Measurements from ENCODE around the gene PHLPP1.

PHLPP1 gene

GRCh38 chr18:62713651-62714247, 1.6 kb upstream of the PHLPP1 start:
- Histone ChIP-seq H2BK12ac (ENCODE audit: low read length in 2 of 2) (no peak overlapping the region), H2BK15ac (ENCODE audit: low read depth, poor library complexity, severe bottlenecking) (no peak overlapping the region)
- WGBS: 95% methylated on average over 10 of the region's 17 CpGs

GRCh38 chr18:62714671-62715435, 488 bp upstream of the PHLPP1 start:
- no peaks in the 10 kb centered on the region for H3K36me3 ChIP-seq (ENCODE audit: control insufficient read depth in 1 of 2, insufficient read depth in 2 of 2, low read depth in 1 of 2, low read length in 2 of 2)
- H3K4me2 ChIP-seq (ENCODE audit: low read length, poor library complexity, severe bottlenecking): peak overlapping the region; percentile 54
- H2BK12ac ChIP-seq (ENCODE audit: low read length in 2 of 2): peak overlapping the region in 1 of 2 experiments; percentile 26
- H3K23ac ChIP-seq (ENCODE audit: low read length in 2 of 2): peak overlapping the region in 1 of 2 experiments; percentile 15
- 2% methylated on average over 47 of the region's 50 CpGs for WGBS
- H2BK15ac ChIP-seq (ENCODE audit: low read depth, poor library complexity, severe bottlenecking): no peak overlapping the region
- no peak overlapping the region for H3K27ac ChIP-seq (ENCODE audit: low read length, poor library complexity, severe bottlenecking)
- H3K4me3 ChIP-seq (ENCODE audit: insufficient read depth in 1 of 2, low read depth in 1 of 2, low read length in 2 of 2): peak overlapping the region; percentile 78 to 95
- H2AFZ ChIP-seq (ENCODE audit: low read depth, low read length): peak overlapping the region; percentile 87
- H3K9me3 ChIP-seq (ENCODE audit: control insufficient read depth, low read length): no peaks in the 10 kb centered on the region
- H2AK5ac ChIP-seq (ENCODE audit: low read length, severe bottlenecking): no peak overlapping the region
- no peak overlapping the region for H2BK5ac ChIP-seq (ENCODE audit: low read depth, low read length, poor library complexity, severe bottlenecking)
- H3K18ac ChIP-seq (ENCODE audit: low read depth in 1 of 2, low read length in 2 of 2): peak overlapping the region; percentile 8 to 55
- H4K91ac ChIP-seq (ENCODE audit: low read length): no peak overlapping the region
- H3K79me1 ChIP-seq (replicated peaks; ENCODE audit: low read length, poor library complexity, severe bottlenecking): peaks cover 5% of the 10 kb centered on the region
- DNase-seq: peak; percentile 100
- H3K4ac ChIP-seq (ENCODE audit: low read depth in 1 of 2, low read length in 2 of 2): peak overlapping the region in 1 of 2 experiments; percentile 20
- H3K9ac ChIP-seq (ENCODE audit: low read length): peak overlapping the region; percentile 84
- H3K14ac ChIP-seq (ENCODE audit: low read length in 2 of 2): peak overlapping the region in 1 of 2 experiments; percentile 89
- H3K4me1 ChIP-seq (ENCODE audit: control insufficient read depth, insufficient read depth, low read depth, low read length): peaks cover 13% of the 10 kb centered on the region
- H3K27me3 ChIP-seq (ENCODE audit: control insufficient read depth in 1 of 2, insufficient read depth in 1 of 2, low read length in 2 of 2): no peaks in the 10 kb centered on the region
- no peak overlapping the region for H2BK120ac ChIP-seq (ENCODE audit: low read depth, low read length)
- H4K8ac ChIP-seq (ENCODE audit: low read length): peak overlapping the region; percentile 29

More at GRCh38 chr18:62713651-62714247, 1.6 kb upstream of the PHLPP1 start:
- H3K23ac ChIP-seq (ENCODE audit: low read length in 2 of 2): no peak overlapping the region
- H3K27ac ChIP-seq (ENCODE audit: low read length, poor library complexity, severe bottlenecking): no peak overlapping the region
- H3K4ac ChIP-seq (ENCODE audit: low read depth in 1 of 2, low read length in 2 of 2): no peak overlapping the region
- no peak overlapping the region for H4K91ac ChIP-seq (ENCODE audit: low read length)
- no peak overlapping the region for H3K14ac ChIP-seq (ENCODE audit: low read length in 2 of 2)
- no peak overlapping the region for H3K9ac ChIP-seq (ENCODE audit: low read length)
- no peaks in the 10 kb centered on the region for H3K36me3 ChIP-seq (ENCODE audit: control insufficient read depth in 1 of 2, insufficient read depth in 2 of 2, low read depth in 1 of 2, low read length in 2 of 2)
- no peak overlapping the region for H3K4me3 ChIP-seq (ENCODE audit: insufficient read depth in 1 of 2, low read depth in 1 of 2, low read length in 2 of 2)
- H2AFZ ChIP-seq (ENCODE audit: low read depth, low read length): no peak overlapping the region
- no peak overlapping the region for H3K4me2 ChIP-seq (ENCODE audit: low read length, poor library complexity, severe bottlenecking)
- no peak overlapping the region for H4K8ac ChIP-seq (ENCODE audit: low read length)
- peaks cover 13% of the 10 kb centered on the region for H3K4me1 ChIP-seq (ENCODE audit: control insufficient read depth, insufficient read depth, low read depth, low read length)
- H2BK5ac ChIP-seq (ENCODE audit: low read depth, low read length, poor library complexity, severe bottlenecking): no peak overlapping the region
- no peak overlapping the region for H2AK5ac ChIP-seq (ENCODE audit: low read length, severe bottlenecking)
- H3K18ac ChIP-seq (ENCODE audit: low read depth in 1 of 2, low read length in 2 of 2): no peak overlapping the region
- H2BK120ac ChIP-seq (ENCODE audit: low read depth, low read length): no peak overlapping the region
- no peak for DNase-seq
- peaks cover 0 to 2% of the 10 kb centered on the region in 2 experiments for H3K27me3 ChIP-seq (ENCODE audit: control insufficient read depth in 1 of 2, insufficient read depth in 1 of 2, low read length in 2 of 2)
- no peaks in the 10 kb centered on the region for H3K9me3 ChIP-seq (ENCODE audit: control insufficient read depth, low read length)
- peaks cover 5% of the 10 kb centered on the region for H3K79me1 ChIP-seq (replicated peaks; ENCODE audit: low read length, poor library complexity, severe bottlenecking)

DNA sequence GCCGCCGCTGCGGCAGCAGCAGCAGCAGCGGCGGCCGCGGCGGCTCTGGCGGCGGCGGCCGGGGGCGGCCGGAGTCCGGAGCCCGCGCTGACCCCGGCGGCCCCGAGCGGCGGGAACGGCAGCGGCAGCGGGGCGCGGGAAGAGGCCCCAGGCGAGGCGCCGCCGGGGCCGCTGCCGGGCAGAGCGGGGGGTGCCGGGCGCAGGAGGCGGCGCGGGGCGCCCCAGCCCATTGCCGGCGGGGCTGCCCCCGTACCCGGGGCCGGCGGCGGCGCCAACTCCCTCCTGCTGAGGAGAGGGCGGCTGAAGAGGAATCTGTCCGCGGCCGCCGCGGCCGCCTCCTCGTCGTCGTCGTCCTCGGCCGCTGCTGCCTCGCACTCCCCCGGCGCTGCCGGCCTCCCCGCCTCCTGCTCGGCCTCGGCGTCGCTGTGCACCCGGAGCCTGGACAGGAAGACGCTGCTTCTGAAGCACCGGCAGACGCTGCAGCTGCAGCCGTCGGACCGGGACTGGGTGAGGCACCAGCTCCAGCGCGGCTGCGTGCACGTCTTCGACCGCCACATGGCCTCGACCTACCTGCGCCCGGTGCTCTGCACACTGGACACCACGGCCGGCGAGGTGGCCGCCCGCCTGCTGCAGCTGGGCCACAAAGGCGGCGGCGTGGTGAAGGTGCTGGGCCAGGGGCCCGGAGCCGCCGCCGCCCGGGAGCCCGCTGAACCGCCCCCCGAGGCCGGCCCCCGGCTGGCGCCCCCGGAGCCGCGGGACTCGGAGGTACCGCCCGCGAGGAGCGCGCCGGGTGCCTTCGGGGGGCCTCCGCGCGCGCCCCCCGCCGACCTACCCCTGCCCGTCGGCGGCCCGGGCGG, 646 bp downstream of the PHLPP1 start:
- peak overlapping the region in 1 of 2 experiments; percentile 84 for H2BK12ac ChIP-seq (ENCODE audit: low read length in 2 of 2)
- no peaks in the 10 kb centered on the region for H3K36me3 ChIP-seq (ENCODE audit: control insufficient read depth in 1 of 2, insufficient read depth in 2 of 2, low read depth in 1 of 2, low read length in 2 of 2)
- peak overlapping the region; percentile 94 to 98 for H3K18ac ChIP-seq (ENCODE audit: low read depth in 1 of 2, low read length in 2 of 2)
- peak overlapping the region; percentile 34 to 96 for H3K23ac ChIP-seq (ENCODE audit: low read length in 2 of 2)
- H3K27ac ChIP-seq (ENCODE audit: low read length, poor library complexity, severe bottlenecking): no peak overlapping the region
- H4K8ac ChIP-seq (ENCODE audit: low read length): peak overlapping the region; percentile 80
- peak overlapping the region; percentile 96 for H2BK15ac ChIP-seq (ENCODE audit: low read depth, poor library complexity, severe bottlenecking)
- peaks cover 13% of the 10 kb centered on the region for H3K4me1 ChIP-seq (ENCODE audit: control insufficient read depth, insufficient read depth, low read depth, low read length)
- H2AK5ac ChIP-seq (ENCODE audit: low read length, severe bottlenecking): no peak overlapping the region
- peak overlapping the region; percentile 92 for H2BK120ac ChIP-seq (ENCODE audit: low read depth, low read length)
- peak overlapping the region; percentile 47 to 75 for H3K4ac ChIP-seq (ENCODE audit: low read depth in 1 of 2, low read length in 2 of 2)
- H3K27me3 ChIP-seq (ENCODE audit: control insufficient read depth in 1 of 2, insufficient read depth in 1 of 2, low read length in 2 of 2): no peaks in the 10 kb centered on the region
- peaks cover 5% of the 10 kb centered on the region for H3K79me1 ChIP-seq (replicated peaks; ENCODE audit: low read length, poor library complexity, severe bottlenecking)
- peak overlapping the region in 1 of 2 experiments; percentile 82 for H3K14ac ChIP-seq (ENCODE audit: low read length in 2 of 2)
- H3K4me2 ChIP-seq (ENCODE audit: low read length, poor library complexity, severe bottlenecking): peak overlapping the region; percentile 94
- H2AFZ ChIP-seq (ENCODE audit: low read depth, low read length): peak overlapping the region; percentile 97
- WGBS: under 1% methylated on average over 67 of the region's 127 CpGs
- peak overlapping the region; percentile 84 for H3K9ac ChIP-seq (ENCODE audit: low read length)
- H2BK5ac ChIP-seq (ENCODE audit: low read depth, low read length, poor library complexity, severe bottlenecking): peak overlapping the region; percentile 79
- H3K9me3 ChIP-seq (ENCODE audit: control insufficient read depth, low read length): no peaks in the 10 kb centered on the region
- peak overlapping the region; percentile 89 for H4K91ac ChIP-seq (ENCODE audit: low read length)
- peak; percentile 75 for DNase-seq
- peak overlapping the region; percentile 83 to 95 for H3K4me3 ChIP-seq (ENCODE audit: insufficient read depth in 1 of 2, low read depth in 1 of 2, low read length in 2 of 2)
